ENCODE measurements around the gene IL16.

GRCh38 chr15:81225161-81225671, 28.5 kb downstream of the IL16 start:
- no peak for TF ChIP-seq CTCF (IDR thresholded peaks at IDR 0.05)
- no peak for TF ChIP-seq EZH2 (IDR thresholded peaks at IDR 0.05; ENCODE audit: borderline replicate concordance, insufficient read depth, low read depth, low read length, poor library complexity, severe bottlenecking)
